HepG2 (cell line): ENCODE data around the gene TTF2. TPM values are rescaled to one million over a fixed set of nuclear protein-coding genes. Genes with fewer than 3 reads are reported as not detected.

Experiments used
- GTF2F1 ChIP-seq: fragments of 150-350 bp; IDR thresholded peaks from 2 replicates; pipeline ENCODE4 v1.6.1; 2014; ENCODE audit warnings: low read length
- MBD4 ChIP-seq: IDR thresholded peaks from 2 replicates; pipeline ENCODE4 v1.6.1; 2012; ENCODE audit warnings: low read length, inconsistent platforms, borderline replicate concordance
- RBM22 ChIP-seq: fragments of 200-400 bp; formaldehyde crosslinking; optimal IDR thresholded peaks from 2 replicates; pipeline ENCODE3; 2017; ENCODE audit warnings: mild to moderate bottlenecking, low read length, moderate library complexity
- SCMH1 ChIP-seq: sonication (generic); formaldehyde crosslinking; IDR thresholded peaks from 2 replicates; pipeline ENCODE4 v1.9.0; 2021; ENCODE audit warnings: missing genetic modification reagents, mild to moderate bottlenecking, borderline replicate concordance
- polyA plus RNA-seq, 8 experiments: library from polyadenylated mRNA; depleted of rRNA in 3 of 8; stranded (reverse) in 7 of 8; unstranded in 1 of 8; fragments of >200 nt; fragmentation: Illumina TruSeq in 4 of 8; extraction: Trizol in 4 of 8; gene quantifications; 2 replicates each; pipeline versions ENCODE4 v1.2.1 to v1.2.3, GENCODE V29; 2011 to 2016; ENCODE audit warnings: low read depth in 4 of 8, missing spikeins in 1 of 8, mixed read lengths in 1 of 8; ENCODE audit not compliant: insufficient read depth in 1 of 8
- total RNA-seq, 5 experiments: library from RNA; depleted of rRNA; stranded (reverse); fragments of >200 nt; fragmentation: Illumina TruSeq; extraction: Trizol; gene quantifications; 2 replicates each; pipeline ENCODE4 v1.2.3, GENCODE V29; 2016; ENCODE audit warnings: low read depth in 1 of 5
- TF ChIP-seq, protein P1 (sequence below): sonication (generic); formaldehyde crosslinking; IDR thresholded peaks from one replicate; pipeline ENCODE4 v1.5.1; 2020; ENCODE audit warnings: mild to moderate bottlenecking, missing genetic modification reagents; ENCODE audit errors: not compliant biosample characterization
- TF ChIP-seq, protein P2 (sequence below): sonication (generic); formaldehyde crosslinking; IDR thresholded peaks from 2 replicates; pipeline ENCODE4 v1.9.0; 2021; ENCODE audit warnings: mild to moderate bottlenecking, missing genetic modification reagents
- TF ChIP-seq, protein P3 (sequence below): sonication (generic); formaldehyde crosslinking; IDR thresholded peaks from 2 replicates; pipeline ENCODE4 v1.4.0; 2020; ENCODE audit warnings: missing genetic modification reagents, borderline replicate concordance
- TF ChIP-seq, protein P4 (sequence below): sonication (generic); formaldehyde crosslinking; IDR thresholded peaks from 2 replicates; pipeline ENCODE4 v1.9.0; 2021; ENCODE audit warnings: missing genetic modification reagents, borderline replicate concordance

TTF2 gene
- total and polyA plus RNA-seq, 2 of the 13 experiments (the other 11 are each of a cell fraction or from before 2014, with no cell fraction given) = 12.8 to 48.9 TPM

DNA sequence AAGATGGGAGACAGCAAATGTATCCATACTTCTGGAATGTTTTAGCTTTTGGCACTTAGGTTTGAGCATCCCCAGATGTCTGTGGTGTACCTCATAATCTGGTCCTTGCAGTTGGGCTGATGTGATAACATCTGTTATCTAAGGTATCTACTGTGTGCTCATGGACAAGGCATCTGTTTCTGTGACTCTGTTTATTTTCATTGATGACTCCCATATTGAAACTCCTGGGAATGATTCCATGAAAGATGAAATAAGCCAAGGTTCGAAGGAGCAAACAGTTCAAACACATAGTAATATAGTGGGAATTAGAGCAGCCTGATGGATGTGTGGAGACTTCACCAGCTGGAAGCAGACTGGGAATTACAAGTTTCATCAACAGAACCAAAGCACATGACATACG is 82.1 kb downstream of the TTF2 start (continued):
- TF ChIP-seq, protein P1, sequence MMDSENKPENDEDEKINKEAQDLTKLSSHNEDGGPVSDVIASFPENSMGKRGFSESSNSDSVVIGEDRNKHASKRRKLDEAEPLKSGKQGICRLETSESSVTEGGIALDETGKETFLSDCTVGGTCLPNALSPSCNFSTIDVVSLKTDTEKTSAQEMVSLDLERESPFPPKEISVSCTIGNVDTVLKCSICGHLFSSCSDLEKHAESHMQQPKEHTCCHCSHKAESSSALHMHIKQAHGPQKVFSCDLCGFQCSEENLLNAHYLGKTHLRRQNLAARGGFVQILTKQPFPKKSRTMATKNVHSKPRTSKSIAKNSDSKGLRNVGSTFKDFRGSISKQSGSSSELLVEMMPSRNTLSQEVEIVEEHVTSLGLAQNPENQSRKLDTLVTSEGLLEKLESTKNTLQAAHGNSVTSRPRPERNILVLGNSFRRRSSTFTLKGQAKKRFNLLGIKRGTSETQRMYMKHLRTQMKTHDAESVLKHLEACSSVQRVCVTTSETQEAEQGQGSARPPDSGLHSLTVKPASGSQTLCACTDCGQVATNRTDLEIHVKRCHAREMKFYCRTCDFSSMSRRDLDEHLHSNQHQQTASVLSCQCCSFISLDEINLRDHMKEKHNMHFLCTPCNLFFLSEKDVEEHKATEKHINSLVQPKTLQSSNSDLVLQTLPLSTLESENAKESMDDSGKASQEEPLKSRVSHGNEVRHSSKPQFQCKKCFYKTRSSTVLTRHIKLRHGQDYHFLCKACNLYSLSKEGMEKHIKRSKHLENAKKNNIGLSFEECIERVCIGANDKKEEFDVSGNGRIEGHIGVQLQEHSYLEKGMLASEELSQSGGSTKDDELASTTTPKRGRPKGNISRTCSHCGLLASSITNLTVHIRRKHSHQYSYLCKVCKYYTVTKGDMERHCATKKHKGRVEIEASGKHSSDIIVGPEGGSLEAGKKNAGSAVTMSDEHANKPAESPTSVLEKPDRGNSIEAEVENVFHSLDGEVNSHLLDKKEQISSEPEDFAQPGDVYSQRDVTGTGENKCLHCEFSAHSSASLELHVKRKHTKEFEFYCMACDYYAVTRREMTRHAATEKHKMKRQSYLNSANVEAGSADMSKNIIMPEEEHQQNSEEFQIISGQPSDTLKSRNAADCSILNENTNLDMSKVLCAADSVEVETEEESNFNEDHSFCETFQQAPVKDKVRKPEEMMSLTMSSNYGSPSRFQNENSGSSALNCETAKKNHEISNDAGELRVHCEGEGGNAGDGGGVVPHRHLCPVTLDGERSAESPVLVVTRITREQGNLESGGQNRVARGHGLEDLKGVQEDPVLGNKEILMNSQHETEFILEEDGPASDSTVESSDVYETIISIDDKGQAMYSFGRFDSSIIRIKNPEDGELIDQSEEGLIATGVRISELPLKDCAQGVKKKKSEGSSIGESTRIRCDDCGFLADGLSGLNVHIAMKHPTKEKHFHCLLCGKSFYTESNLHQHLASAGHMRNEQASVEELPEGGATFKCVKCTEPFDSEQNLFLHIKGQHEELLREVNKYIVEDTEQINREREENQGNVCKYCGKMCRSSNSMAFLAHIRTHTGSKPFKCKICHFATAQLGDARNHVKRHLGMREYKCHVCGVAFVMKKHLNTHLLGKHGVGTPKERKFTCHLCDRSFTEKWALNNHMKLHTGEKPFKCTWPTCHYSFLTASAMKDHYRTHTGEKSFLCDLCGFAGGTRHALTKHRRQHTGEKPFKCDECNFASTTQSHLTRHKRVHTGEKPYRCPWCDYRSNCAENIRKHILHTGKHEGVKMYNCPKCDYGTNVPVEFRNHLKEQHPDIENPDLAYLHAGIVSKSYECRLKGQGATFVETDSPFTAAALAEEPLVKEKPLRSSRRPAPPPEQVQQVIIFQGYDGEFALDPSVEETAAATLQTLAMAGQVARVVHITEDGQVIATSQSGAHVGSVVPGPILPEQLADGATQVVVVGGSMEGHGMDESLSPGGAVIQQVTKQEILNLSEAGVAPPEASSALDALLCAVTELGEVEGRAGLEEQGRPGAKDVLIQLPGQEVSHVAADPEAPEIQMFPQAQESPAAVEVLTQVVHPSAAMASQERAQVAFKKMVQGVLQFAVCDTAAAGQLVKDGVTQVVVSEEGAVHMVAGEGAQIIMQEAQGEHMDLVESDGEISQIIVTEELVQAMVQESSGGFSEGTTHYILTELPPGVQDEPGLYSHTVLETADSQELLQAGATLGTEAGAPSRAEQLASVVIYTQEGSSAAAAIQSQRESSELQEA (CRISPR knock-in tag) = no peak
- TF ChIP-seq, protein P2, sequence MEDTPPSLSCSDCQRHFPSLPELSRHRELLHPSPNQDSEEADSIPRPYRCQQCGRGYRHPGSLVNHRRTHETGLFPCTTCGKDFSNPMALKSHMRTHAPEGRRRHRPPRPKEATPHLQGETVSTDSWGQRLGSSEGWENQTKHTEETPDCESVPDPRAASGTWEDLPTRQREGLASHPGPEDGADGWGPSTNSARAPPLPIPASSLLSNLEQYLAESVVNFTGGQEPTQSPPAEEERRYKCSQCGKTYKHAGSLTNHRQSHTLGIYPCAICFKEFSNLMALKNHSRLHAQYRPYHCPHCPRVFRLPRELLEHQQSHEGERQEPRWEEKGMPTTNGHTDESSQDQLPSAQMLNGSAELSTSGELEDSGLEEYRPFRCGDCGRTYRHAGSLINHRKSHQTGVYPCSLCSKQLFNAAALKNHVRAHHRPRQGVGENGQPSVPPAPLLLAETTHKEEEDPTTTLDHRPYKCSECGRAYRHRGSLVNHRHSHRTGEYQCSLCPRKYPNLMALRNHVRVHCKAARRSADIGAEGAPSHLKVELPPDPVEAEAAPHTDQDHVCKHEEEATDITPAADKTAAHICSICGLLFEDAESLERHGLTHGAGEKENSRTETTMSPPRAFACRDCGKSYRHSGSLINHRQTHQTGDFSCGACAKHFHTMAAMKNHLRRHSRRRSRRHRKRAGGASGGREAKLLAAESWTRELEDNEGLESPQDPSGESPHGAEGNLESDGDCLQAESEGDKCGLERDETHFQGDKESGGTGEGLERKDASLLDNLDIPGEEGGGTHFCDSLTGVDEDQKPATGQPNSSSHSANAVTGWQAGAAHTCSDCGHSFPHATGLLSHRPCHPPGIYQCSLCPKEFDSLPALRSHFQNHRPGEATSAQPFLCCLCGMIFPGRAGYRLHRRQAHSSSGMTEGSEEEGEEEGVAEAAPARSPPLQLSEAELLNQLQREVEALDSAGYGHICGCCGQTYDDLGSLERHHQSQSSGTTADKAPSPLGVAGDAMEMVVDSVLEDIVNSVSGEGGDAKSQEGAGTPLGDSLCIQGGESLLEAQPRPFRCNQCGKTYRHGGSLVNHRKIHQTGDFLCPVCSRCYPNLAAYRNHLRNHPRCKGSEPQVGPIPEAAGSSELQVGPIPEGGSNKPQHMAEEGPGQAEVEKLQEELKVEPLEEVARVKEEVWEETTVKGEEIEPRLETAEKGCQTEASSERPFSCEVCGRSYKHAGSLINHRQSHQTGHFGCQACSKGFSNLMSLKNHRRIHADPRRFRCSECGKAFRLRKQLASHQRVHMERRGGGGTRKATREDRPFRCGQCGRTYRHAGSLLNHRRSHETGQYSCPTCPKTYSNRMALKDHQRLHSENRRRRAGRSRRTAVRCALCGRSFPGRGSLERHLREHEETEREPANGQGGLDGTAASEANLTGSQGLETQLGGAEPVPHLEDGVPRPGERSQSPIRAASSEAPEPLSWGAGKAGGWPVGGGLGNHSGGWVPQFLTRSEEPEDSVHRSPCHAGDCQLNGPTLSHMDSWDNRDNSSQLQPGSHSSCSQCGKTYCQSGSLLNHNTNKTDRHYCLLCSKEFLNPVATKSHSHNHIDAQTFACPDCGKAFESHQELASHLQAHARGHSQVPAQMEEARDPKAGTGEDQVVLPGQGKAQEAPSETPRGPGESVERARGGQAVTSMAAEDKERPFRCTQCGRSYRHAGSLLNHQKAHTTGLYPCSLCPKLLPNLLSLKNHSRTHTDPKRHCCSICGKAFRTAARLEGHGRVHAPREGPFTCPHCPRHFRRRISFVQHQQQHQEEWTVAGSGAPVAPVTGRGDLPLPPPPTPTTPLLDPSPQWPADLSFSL (CRISPR knock-in tag) = no peak
- no peak for TF ChIP-seq RBM22
- TF ChIP-seq SCMH1 (CRISPR knock-in tag) = no peak
- TF ChIP-seq, protein P3, sequence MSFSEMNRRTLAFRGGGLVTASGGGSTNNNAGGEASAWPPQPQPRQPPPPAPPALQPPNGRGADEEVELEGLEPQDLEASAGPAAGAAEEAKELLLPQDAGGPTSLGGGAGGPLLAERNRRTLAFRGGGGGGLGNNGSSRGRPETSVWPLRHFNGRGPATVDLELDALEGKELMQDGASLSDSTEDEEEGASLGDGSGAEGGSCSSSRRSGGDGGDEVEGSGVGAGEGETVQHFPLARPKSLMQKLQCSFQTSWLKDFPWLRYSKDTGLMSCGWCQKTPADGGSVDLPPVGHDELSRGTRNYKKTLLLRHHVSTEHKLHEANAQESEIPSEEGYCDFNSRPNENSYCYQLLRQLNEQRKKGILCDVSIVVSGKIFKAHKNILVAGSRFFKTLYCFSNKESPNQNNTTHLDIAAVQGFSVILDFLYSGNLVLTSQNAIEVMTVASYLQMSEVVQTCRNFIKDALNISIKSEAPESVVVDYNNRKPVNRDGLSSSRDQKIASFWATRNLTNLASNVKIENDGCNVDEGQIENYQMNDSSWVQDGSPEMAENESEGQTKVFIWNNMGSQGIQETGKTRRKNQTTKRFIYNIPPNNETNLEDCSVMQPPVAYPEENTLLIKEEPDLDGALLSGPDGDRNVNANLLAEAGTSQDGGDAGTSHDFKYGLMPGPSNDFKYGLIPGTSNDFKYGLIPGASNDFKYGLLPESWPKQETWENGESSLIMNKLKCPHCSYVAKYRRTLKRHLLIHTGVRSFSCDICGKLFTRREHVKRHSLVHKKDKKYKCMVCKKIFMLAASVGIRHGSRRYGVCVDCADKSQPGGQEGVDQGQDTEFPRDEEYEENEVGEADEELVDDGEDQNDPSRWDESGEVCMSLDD (CRISPR knock-in tag) = no peak
- TF ChIP-seq MBD4 = no peak
- TF ChIP-seq, protein P4, sequence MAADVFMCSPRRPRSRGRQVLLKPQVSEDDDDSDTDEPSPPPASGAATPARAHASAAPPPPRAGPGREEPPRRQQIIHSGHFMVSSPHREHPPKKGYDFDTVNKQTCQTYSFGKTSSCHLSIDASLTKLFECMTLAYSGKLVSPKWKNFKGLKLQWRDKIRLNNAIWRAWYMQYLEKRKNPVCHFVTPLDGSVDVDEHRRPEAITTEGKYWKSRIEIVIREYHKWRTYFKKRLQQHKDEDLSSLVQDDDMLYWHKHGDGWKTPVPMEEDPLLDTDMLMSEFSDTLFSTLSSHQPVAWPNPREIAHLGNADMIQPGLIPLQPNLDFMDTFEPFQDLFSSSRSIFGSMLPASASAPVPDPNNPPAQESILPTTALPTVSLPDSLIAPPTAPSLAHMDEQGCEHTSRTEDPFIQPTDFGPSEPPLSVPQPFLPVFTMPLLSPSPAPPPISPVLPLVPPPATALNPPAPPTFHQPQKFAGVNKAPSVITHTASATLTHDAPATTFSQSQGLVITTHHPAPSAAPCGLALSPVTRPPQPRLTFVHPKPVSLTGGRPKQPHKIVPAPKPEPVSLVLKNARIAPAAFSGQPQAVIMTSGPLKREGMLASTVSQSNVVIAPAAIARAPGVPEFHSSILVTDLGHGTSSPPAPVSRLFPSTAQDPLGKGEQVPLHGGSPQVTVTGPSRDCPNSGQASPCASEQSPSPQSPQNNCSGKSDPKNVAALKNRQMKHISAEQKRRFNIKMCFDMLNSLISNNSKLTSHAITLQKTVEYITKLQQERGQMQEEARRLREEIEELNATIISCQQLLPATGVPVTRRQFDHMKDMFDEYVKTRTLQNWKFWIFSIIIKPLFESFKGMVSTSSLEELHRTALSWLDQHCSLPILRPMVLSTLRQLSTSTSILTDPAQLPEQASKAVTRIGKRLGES = no peak
- no peak for TF ChIP-seq GTF2F1
